HG03575 (cell line): Measurements from ENCODE around the gene HDC.

Experiments
- ATAC-seq: cut with Tn5 transposase; IDR thresholded peaks from one replicate; pipeline ENCODE4 v1.9.1; 2021; ENCODE audit not compliant: unreplicated experiment, insufficient number of reproducible peaks, low FRiP score; ENCODE audit errors: extremely low read depth

The HDC gene

GRCh38 chr15:50265620-50266019 is at the start of gene HDC:
HDC (minus strand) TSS chr15:50265726; CDS start chr15:50265623, 103 bp downstream.
- no peak for ATAC-seq

DNA sequence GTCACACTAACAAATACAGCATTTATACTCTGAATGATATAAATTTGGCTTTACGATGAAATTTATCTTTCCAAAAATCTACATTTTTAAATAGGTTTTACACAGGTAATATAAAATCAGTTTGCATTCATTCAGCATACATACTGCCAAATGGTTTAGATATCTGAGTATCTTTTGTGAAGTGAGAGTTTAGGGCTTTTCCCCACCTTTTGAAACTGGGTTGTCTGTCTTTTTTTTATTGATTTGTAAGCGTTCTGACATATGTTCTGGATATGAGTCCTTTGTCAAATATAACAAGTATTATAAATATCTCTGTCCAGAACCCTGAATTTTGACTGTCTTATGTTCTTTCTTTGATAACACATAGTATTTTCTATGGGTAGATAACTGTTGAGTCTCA is 47.1 kb upstream of the HDC start:
- ATAC-seq: no peak

- no peak for ATAC-seq
Observed at GRCh38 chr15:50307799-50308198, 42.3 kb upstream of the HDC start.

DNA sequence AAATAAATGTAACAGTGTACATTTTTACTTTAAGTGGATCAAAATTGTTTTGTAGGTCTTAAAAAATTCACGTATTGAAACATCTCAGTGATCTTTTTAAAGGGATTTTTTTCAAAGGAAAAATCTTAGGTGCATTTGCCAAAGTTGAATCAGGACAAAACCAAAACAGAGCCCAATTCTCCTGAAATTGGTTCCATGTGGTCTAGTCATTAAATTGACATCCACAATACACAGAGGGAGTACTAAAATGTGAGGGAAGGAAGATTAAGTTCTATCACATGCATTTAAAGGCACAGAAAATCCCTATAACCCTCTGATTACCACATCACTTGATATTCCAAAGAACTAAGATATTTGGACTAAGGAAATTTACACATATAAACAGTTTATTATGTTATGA is 39.3 kb upstream of the HDC start:
- ATAC-seq: no peak

DNA sequence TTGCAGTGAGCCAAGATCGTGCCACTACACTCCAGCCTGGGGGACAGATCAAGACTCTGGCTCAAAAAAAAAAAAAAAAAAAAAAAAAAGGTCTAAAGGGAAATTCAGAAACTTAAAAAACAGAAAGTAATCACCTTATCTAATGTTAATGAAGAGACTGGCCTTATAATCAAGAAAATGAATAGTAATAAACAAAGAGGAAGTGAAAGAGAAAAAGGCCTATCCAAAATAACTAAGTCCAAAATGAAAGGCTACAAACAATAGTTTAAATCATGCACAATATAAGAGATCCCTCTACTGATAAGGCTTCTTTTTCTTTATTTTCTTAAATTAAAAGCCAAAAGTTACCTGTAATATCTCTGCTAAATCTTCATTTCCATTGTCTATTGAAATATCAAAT is 37.1 kb upstream of the HDC start:
- no peak for ATAC-seq

DNA sequence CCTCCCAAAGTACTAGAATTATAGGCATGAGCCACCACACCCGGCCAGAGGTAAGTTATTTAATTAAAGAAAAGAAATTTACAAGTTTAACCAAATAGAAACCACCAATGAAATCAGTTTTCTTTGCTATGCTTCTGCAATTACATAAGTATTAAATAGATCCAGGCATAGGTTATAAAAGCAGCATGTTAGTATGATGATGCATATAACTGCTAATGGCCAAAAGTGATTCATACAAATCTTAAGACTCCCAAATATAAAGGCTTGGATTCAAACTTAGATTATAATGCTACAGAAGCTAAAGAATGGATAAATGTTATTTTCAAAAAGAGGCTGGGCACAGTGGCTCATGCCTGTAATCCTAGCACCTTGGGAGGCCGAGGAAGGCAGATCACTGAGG is 32.8 kb upstream of the HDC start:
- no peak for ATAC-seq

DNA sequence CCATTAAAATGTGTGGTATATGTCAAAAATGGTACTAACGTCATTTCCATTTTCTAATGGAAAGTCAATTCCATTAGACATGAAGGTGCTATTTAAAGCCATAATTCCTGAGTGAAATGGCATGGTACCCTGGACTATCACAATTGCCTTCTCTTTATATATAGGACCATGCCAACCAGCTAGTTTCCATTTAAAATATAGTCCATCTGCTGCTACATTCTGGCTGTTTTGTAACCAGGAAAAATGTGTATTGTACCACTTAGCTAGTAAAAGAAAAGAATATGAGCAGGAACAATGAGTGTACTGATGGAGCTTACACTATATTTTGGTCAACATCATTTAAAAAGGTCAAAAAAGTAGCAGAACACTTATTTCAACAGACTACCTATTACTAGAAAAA is 30.4 kb upstream of the HDC start:
- no peak for ATAC-seq

GRCh38 chr15:50289749-50290148 is 24.2 kb upstream of the HDC start:
- ATAC-seq: no peak

DNA sequence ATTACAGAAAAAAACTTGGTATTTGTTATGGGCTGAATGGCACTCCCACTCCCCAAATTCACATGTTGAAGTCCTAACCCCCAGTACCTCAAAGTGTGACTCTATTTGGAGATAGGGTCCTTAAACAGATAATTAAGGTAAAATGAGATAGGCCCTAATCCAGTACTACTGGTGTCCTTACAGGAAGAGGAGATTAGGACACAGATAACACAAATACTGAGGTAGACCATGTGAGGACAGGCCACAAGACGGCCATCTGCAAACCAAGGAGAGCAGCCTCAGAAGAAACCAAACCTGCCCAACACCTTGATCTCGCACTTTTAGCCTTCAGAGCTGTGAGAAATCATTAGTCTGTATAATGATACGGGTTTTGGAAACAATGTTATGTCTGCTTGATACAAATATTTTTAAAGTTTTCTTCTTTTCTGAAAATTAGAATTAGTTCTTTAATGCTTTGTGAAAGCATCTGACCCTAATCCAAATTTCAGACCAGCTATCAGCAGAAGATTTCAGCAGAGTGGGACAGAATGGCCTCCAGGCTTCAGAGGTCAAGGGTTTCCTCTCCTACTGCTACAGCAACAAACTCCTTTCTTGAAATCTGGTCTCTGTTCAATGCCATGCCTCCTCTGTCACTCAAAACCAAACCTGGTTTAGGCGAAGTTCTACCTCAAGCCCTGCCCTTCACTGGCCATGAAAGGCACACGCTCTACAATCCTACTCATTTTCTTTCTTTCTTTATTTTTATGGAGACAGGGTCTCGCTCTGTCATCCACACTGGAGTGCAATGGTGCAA is 22.0 kb upstream of the HDC start:
- ATAC-seq: no peak

GRCh38 chr15:50281427-50281826 is 15.9 kb upstream of the HDC start:
- no peak for ATAC-seq

DNA sequence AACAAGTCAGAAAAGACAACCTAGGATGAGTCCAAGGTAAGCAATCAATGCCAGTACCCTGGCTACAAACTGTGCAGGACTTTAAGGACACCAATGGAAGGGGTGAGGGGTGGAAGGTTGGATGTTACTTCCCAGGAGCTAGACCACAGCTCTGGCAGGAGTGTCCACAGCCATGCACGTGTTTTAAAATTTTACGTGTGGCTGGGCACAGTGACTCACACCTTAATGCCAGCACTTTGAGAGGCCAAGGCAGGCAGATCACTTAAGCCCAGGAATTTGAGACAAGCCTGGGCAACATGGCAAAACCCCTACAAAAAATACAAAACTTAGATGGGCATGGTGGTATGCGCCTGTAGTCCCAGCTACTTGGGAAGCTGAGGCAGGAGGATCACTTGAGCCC is 14.7 kb upstream of the HDC start:
- no peak for ATAC-seq

DNA sequence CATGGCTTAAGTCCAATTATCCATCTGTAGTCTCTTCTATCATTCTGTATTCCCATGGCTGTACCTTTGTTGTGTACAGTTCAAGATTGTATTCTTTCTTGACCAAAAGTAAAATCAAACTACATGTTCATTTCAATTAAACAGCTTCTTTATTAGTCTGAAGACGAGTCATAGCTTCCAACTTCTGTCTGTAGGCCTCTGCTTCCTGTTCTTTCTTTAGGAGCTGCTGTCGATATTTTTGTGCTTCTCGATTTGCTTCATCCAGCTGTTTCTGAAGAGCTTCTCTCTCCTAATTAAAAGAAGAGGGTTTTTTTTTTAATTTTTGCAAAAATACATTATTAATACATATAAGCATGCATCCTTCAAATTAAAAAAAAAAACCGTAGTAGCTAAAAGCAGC is 13.0 kb upstream of the HDC start:
- no peak for ATAC-seq

GRCh38 chr15:50277370-50277769 is 11.8 kb upstream of the HDC start:
- no peak for ATAC-seq

- ATAC-seq: no peak
Observed at GRCh38 chr15:50275908-50276307, 10.4 kb upstream of the HDC start.

- ATAC-seq: no peak
Observed at GRCh38 chr15:50275091-50275490, 9.6 kb upstream of the HDC start.

- ATAC-seq: no peak
Observed at GRCh38 chr15:50267577-50267976, 2.1 kb upstream of the HDC start.

DNA sequence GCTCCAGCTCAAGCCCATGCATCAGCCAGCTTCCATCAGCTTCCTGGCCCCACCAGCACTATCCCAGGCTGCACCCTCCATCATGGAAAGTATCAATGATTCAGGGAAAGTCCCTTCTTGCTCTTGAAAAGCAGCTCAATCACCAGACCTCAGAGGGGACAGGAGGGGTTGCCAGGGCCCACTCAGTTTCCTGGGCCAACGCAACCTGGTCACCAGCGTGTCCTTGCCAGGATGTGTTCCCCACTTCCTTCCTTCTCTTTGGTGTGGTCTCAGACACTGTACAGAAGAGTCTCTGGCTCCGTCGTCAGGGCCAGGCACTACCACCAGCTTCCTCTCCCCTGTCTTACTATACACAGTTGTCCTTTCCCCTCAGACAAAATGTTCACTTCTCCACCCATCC is 3.0 kb downstream of the HDC start:
- no peak for ATAC-seq

DNA sequence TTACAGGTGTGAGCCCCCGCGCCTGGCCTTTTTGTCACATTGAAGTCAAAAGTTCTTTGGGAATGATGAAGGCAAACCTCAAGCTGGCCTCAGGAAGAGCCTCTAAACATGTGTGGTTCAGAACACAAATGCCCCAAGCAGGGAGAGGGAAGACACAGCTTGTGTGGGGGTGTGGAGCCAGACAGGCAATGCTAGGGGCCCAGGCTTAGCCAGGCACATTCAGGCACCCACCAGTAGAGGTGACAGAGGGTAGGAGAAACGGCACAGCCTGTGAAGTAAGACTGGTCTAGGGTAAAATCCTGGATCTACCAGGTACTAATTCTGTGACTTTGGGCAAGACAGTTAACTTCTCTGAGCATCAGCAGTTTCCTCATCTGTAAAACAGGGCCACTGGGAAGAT is 3.5 kb downstream of the HDC start:
- no peak for ATAC-seq

GRCh38 chr15:50260969-50261496 is 4.5 kb downstream of the HDC start:
- no peak for ATAC-seq

DNA sequence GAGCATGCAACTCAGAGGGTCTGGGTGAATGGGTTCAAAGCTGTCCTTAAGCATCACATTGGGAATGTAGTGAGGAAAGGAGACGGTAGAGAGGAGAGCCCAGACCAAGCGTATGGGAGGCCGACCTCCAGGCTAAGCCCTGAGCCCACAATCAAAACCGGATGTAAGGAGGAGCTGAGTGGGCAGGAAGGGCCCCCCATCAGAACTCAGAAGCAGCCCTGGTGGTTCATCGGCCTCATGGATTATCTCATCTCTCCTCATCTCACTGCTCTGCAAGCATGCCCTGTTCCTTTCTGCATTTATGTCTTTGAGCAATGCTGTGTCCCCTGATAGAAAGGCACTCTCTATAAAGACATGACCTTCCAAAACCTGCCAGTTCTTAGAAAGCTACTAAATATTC is 6.2 kb downstream of the HDC start:
- ATAC-seq: no peak

- no peak for ATAC-seq
Observed at GRCh38 chr15:50257924-50258323, 7.6 kb downstream of the HDC start.
